Measurements from ENCODE around the gene ZG16B.

The ZG16B gene

GRCh38 chr16:2810651-2811050, 19.5 kb upstream of the ZG16B start:
- no peak for TF ChIP-seq EZH2phosphoT487 (IDR thresholded peaks at IDR 0.05; ENCODE audit: borderline replicate concordance)
- TF ChIP-seq CTCF (conservative IDR thresholded peaks at IDR 0.05; ENCODE audit: low read length): no peak
- Histone ChIP-seq H3K79me2 (ENCODE audit: insufficient read depth, low read length) (no peaks in the 10 kb centered on the region), H4K20me1 (ENCODE audit: insufficient read depth, low read length, poor library complexity, severe bottlenecking) (no peaks in the 10 kb centered on the region), H3F3A (ENCODE audit: low read depth) (no peaks in the 10 kb centered on the region), H3K9me3 (ENCODE audit: insufficient read depth, low read depth, low read length) (no peaks in the 10 kb centered on the region), H3K4me2 (ENCODE audit: low read depth, low read length, poor library complexity, severe bottlenecking) (no peak overlapping the region), H3K4me3 (ENCODE audit: low read length, poor library complexity, severe bottlenecking) (no peak overlapping the region), H3K9ac (ENCODE audit: low read depth, low read length, poor library complexity, severe bottlenecking) (no peak overlapping the region), H3K4me1 (ENCODE audit: insufficient read depth, low read length, poor library complexity, severe bottlenecking) (no peaks in the 10 kb centered on the region), H3K9me2 (replicated peaks; ENCODE audit: low read depth, low read length) (no peaks in the 10 kb centered on the region), H2AFZ (ENCODE audit: low read length) (no peak overlapping the region), H3K36me3 (ENCODE audit: insufficient read depth, low read length) (no peaks in the 10 kb centered on the region), H3K27me3 (ENCODE audit: insufficient read depth, low read length, poor library complexity, severe bottlenecking) (no peaks in the 10 kb centered on the region)

GRCh38 chr16:2811703-2812471, 18.2 kb upstream of the ZG16B start:
- H3K36me3 ChIP-seq (ENCODE audit: insufficient read depth, low read length): no peaks in the 10 kb centered on the region
- H3K4me3 ChIP-seq (ENCODE audit: low read length, poor library complexity, severe bottlenecking): no peak overlapping the region
- no peaks in the 10 kb centered on the region for H3K9me3 ChIP-seq (ENCODE audit: insufficient read depth, low read depth, low read length)
- H3K4me1 ChIP-seq (ENCODE audit: insufficient read depth, low read length, poor library complexity, severe bottlenecking): no peaks in the 10 kb centered on the region
- no peak overlapping the region for H2AFZ ChIP-seq (ENCODE audit: low read length)
- H3K9ac ChIP-seq (ENCODE audit: low read depth, low read length, poor library complexity, severe bottlenecking): no peak overlapping the region
- H3K27me3 ChIP-seq (ENCODE audit: insufficient read depth, low read length, poor library complexity, severe bottlenecking): no peaks in the 10 kb centered on the region
- H3K79me2 ChIP-seq (ENCODE audit: insufficient read depth, low read length): no peaks in the 10 kb centered on the region
- H3K9me2 ChIP-seq (replicated peaks; ENCODE audit: low read depth, low read length): no peaks in the 10 kb centered on the region
- TF ChIP-seq CTCF (conservative IDR thresholded peaks at IDR 0.05; ENCODE audit: low read length) (no peak), EZH2phosphoT487 (IDR thresholded peaks at IDR 0.05; ENCODE audit: borderline replicate concordance) (no peak)
- no peak overlapping the region for H3K4me2 ChIP-seq (ENCODE audit: low read depth, low read length, poor library complexity, severe bottlenecking)
- no peaks in the 10 kb centered on the region for H4K20me1 ChIP-seq (ENCODE audit: insufficient read depth, low read length, poor library complexity, severe bottlenecking)
- no peaks in the 10 kb centered on the region for H3F3A ChIP-seq (ENCODE audit: low read depth)

- TF ChIP-seq EZH2phosphoT487 (IDR thresholded peaks at IDR 0.05; ENCODE audit: borderline replicate concordance): no peak
- TF ChIP-seq CTCF (conservative IDR thresholded peaks at IDR 0.05; ENCODE audit: low read length): no peak
- no peaks in the 10 kb centered on the region for H3K79me2 ChIP-seq (ENCODE audit: insufficient read depth, low read length)
- H2AFZ ChIP-seq (ENCODE audit: low read length): no peak overlapping the region
- no peaks in the 10 kb centered on the region for H3K9me2 ChIP-seq (replicated peaks; ENCODE audit: low read depth, low read length)
- H4K20me1 ChIP-seq (ENCODE audit: insufficient read depth, low read length, poor library complexity, severe bottlenecking): no peaks in the 10 kb centered on the region
- no peak overlapping the region for H3K4me3 ChIP-seq (ENCODE audit: low read length, poor library complexity, severe bottlenecking)
- no peaks in the 10 kb centered on the region for H3K9me3 ChIP-seq (ENCODE audit: insufficient read depth, low read depth, low read length)
- H3K4me2 ChIP-seq (ENCODE audit: low read depth, low read length, poor library complexity, severe bottlenecking): no peak overlapping the region
- no peak overlapping the region for H3K9ac ChIP-seq (ENCODE audit: low read depth, low read length, poor library complexity, severe bottlenecking)
- no peaks in the 10 kb centered on the region for H3K27me3 ChIP-seq (ENCODE audit: insufficient read depth, low read length, poor library complexity, severe bottlenecking)
- H3K36me3 ChIP-seq (ENCODE audit: insufficient read depth, low read length): no peaks in the 10 kb centered on the region
- H3K4me1 ChIP-seq (ENCODE audit: insufficient read depth, low read length, poor library complexity, severe bottlenecking): no peaks in the 10 kb centered on the region
- no peaks in the 10 kb centered on the region for H3F3A ChIP-seq (ENCODE audit: low read depth)
Observed at GRCh38 chr16:2813771-2814221, 16.3 kb upstream of the ZG16B start.

Measured in Loucy (cell line).